ENCODE measurements around the gene PLEKHG1. TPM values are rescaled to one million over a fixed set of nuclear protein-coding genes. Genes with fewer than 3 reads are reported as not detected.

The PLEKHG1 gene
- total RNA-seq, 6 experiments from 2014 or later = 8.7 to 20.3 (median 11.8) TPM

DNA sequence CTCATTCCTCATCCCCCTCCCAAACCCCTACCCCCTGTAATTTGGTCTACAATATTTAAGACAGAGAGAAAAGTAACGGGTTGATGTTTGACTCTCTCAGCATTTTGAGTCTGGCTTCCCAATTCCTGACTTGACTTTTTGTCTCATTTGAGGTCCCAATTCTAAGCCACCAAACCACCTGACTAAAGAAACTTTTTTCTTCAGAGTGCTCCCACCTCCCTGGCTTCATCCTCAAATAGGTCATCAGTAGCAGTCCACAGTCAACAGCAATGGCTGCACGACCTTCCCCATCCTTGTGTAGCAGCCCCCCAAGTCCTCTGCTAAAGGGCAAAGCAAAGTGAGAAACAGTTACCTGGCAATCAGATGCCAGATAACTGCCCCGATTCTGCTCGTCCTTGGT is 1.8 kb downstream of the PLEKHG1 start:
- no peaks in the 10 kb centered on the region for H3K36me3 ChIP-seq
- peak overlapping the region in 2 of 3 donors; percentile 81 to 91 for H3K27ac ChIP-seq
- TF ChIP-seq POLR2A (IDR thresholded peaks at IDR 0.05) = no peak
- TF ChIP-seq, protein P1, sequence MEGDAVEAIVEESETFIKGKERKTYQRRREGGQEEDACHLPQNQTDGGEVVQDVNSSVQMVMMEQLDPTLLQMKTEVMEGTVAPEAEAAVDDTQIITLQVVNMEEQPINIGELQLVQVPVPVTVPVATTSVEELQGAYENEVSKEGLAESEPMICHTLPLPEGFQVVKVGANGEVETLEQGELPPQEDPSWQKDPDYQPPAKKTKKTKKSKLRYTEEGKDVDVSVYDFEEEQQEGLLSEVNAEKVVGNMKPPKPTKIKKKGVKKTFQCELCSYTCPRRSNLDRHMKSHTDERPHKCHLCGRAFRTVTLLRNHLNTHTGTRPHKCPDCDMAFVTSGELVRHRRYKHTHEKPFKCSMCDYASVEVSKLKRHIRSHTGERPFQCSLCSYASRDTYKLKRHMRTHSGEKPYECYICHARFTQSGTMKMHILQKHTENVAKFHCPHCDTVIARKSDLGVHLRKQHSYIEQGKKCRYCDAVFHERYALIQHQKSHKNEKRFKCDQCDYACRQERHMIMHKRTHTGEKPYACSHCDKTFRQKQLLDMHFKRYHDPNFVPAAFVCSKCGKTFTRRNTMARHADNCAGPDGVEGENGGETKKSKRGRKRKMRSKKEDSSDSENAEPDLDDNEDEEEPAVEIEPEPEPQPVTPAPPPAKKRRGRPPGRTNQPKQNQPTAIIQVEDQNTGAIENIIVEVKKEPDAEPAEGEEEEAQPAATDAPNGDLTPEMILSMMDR (IDR thresholded peaks at IDR 0.05) = no peak
- peak overlapping the region in 1 of 3 donors; percentile 77 for H3K4me3 ChIP-seq
- no peaks in the 10 kb centered on the region for H3K27me3 ChIP-seq
- DNase-seq (no peak), ATAC-seq (no peak)
- peaks cover 0 to 13% (median 0%) of the 10 kb centered on the region in 4 donors for H3K4me1 ChIP-seq
- no peaks in the 10 kb centered on the region for H3K9me3 ChIP-seq
- WGBS (ENCODE audit: insufficient coverage, low coverage, low lambda C conversion rate, missing lambda C conversion rate) = 70% methylated on average over 4 of the region's 4 CpGs
- intact Hi-C loops (cut with DNase I) = no loop called here

DNA sequence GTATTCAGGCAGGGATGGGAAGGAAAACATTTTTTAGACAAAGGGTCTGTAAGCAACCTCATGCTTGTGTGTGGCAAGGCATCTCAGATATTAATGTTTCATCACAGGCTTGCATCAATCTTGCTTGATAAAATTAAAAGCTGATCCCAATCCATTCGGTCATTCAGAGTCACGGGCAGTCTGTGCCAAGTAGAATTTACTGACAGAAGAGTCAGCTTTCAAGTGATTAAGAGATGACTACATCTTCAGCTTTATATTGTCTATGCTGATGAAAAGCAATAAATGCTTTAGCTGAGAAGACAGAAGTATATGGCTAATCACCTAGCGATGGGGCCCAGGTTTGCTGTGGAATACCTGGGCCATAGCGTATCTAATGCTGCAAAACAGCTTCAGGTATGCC is 3.5 kb downstream of the PLEKHG1 start:
- no peak for ATAC-seq
- TF ChIP-seq, protein P1 (IDR thresholded peaks at IDR 0.05) = no peak
- no peak for TF ChIP-seq POLR2A (IDR thresholded peaks at IDR 0.05)
- Histone ChIP-seq H3K27ac (no peak overlapping the region), H3K36me3 (no peaks in the 10 kb centered on the region), H3K9me3 (no peaks in the 10 kb centered on the region), H3K27me3 (no peaks in the 10 kb centered on the region), H3K4me1 (peaks cover 0 to 13% (median 0%) of the 10 kb centered on the region in 4 donors), H3K4me3 (no peak overlapping the region)
- intact Hi-C loops (cut with DNase I) = no loop called here
- 86% methylated on average over 4 of the region's 4 CpGs for WGBS (ENCODE audit: insufficient coverage, low coverage, low lambda C conversion rate, missing lambda C conversion rate)
- no peak for DNase-seq

DNA sequence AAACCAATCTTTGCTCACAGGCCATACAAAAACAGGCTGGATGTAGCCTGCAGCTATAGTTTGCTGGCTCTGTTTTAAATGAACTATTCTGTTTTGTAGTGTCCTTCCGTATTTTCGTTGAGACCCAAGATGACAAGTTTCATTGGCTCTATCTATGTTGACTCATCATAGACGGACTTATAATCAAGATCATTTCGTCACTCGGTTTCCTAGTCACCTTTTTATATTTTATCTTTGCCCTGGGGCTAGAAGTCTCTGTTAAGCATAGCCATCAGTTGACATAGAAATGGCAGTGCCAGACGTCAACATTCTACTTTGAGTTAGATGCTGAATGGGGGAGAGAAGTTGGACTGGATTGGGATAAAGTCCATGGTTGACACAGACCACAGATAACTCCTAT is 4.8 kb downstream of the PLEKHG1 start:
- Histone ChIP-seq H3K27ac (no peak overlapping the region), H3K4me3 (no peak overlapping the region), H3K9me3 (no peaks in the 10 kb centered on the region), H3K4me1 (peaks cover 0 to 9% (median 0%) of the 10 kb centered on the region in 4 donors), H3K27me3 (no peaks in the 10 kb centered on the region), H3K36me3 (no peaks in the 10 kb centered on the region)
- DNase-seq (no peak), ATAC-seq (no peak)
- WGBS (ENCODE audit: insufficient coverage, low coverage, low lambda C conversion rate, missing lambda C conversion rate) = 59% methylated on average over 6 of the region's 6 CpGs
- TF ChIP-seq, protein P1 (IDR thresholded peaks at IDR 0.05) = no peak
- TF ChIP-seq POLR2A (IDR thresholded peaks at IDR 0.05) = no peak
- intact Hi-C loops (cut with DNase I) = no loop called here

DNA sequence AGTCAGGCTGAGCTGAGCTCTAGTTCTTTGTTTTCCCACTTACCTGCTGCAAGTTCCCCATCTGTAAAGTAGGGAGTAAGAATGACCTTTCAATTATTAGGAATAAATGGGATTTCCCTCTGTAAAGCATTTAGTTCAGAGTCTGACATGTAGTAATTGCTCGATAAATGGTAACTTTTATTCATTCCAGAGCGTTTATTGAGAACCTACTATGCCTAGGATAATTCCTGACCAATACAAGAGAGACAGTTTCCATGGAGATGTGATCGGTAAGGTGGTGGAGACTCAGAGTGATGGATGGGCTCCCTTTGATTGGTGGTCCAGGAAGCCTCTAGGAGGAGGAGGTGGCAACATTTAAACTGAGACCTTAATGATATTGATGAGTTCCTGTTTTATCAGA is 5.6 kb downstream of the PLEKHG1 start:
- no peak overlapping the region for H3K27ac ChIP-seq
- TF ChIP-seq POLR2A (IDR thresholded peaks at IDR 0.05) = no peak
- TF ChIP-seq, protein P1 (IDR thresholded peaks at IDR 0.05) = no peak
- ATAC-seq (no peak), DNase-seq (no peak)
- no peak overlapping the region for H3K4me3 ChIP-seq
- H3K9me3 ChIP-seq = no peaks in the 10 kb centered on the region
- WGBS (ENCODE audit: insufficient coverage, low coverage, low lambda C conversion rate, missing lambda C conversion rate) = 88% methylated on average over 3 of the region's 3 CpGs
- no peaks in the 10 kb centered on the region for H3K27me3 ChIP-seq
- peaks cover 0 to 9% (median 0%) of the 10 kb centered on the region in 4 donors for H3K4me1 ChIP-seq
- intact Hi-C loops (cut with DNase I) = no loop called here
- H3K36me3 ChIP-seq = no peaks in the 10 kb centered on the region

DNA sequence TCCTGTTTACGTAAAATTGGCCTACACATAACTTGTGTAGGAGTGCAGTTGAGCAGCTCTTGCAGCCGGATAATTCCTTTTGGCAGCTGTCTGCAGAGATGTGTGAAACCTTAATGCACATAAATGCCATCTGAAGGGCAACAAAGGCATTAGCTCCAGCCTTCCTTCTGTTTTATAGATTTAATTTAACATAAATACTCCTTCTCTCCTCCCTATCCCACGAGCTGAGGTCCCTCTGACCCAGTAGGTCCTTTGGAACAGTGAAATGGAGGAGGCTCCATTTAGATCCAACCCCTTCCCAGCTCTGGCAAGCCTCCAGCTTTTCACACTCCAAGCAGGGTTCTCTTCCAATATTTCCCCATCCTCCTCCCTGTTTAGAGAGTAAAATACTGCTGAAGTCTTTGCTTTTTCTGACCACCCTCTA is 6.5 kb downstream of the PLEKHG1 start:
- ATAC-seq (no peak), DNase-seq (no peak)
- no peak for TF ChIP-seq POLR2A (IDR thresholded peaks at IDR 0.05)
- TF ChIP-seq, protein P1 (IDR thresholded peaks at IDR 0.05) = no peak
- Histone ChIP-seq H3K27me3 (no peaks in the 10 kb centered on the region), H3K4me1 (peaks cover 0 to 1% (median 0%) of the 10 kb centered on the region in 4 donors), H3K27ac (no peak overlapping the region), H3K9me3 (no peaks in the 10 kb centered on the region), H3K4me3 (no peak overlapping the region), H3K36me3 (no peaks in the 10 kb centered on the region)
- 51% methylated on average over 3 of the region's 3 CpGs for WGBS (ENCODE audit: insufficient coverage, low coverage, low lambda C conversion rate, missing lambda C conversion rate)
- intact Hi-C loops (cut with DNase I) = no loop called here

Measured in right lobe of liver (tissue), 6 donors.